Hepatic stellate cell (primary cell): ENCODE measurements around the gene PITPNM1.
A peak's percentile ranks its signal among the peaks of the same experiment; 100 is the strongest.
"Not testable (repeated sequence)": the region's sequence is repeated elsewhere in the genome, so short reads cannot be mapped to it uniquely, and the experiment has no call there.

ENCODE experiments used
- DNase-seq: peaks from one replicate; pipeline ENCODE4 v3.0.0; 2011; ENCODE audit warnings: low spot score

Gene PITPNM1

DNA sequence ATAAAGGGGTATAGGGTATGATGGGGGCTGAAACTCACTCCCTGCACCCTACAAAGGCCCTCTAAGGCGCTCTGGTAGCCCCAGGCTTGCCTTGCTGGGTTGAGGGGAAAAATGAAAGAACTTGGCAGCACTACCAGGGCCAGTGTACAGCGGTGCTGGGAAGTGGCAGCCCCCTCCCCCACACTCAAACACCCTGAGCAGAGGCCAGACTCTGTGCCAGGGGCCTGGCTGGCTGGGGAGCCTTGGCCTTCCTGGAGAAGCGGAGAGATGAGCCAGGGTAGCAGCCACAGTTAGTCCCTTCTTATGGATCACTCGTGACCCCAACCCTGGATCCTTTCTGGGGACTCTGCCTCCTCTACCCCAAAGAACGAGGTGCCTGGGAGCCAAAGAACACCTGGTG is 38.8 kb downstream of the PITPNM1 start:
- DNase-seq, result no peak

DNA sequence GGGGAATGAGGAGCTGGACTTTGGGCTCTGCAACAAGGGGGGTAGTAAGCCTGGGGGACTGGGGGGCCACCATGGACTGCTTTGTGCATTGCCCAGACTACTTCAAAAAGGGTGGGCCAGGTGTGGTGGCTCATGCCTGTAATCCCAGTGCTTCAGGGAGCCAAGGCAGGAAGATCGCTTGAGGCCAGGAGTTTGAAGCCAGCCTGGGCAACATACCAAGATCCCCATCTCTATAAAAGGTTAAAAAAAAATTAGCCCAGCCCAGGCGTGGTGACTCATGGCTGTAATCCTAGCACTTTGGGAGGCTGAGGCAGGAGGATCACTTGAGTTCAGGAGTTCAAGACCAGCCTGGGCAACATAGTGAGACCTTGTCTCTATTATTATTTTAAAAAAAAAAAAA is 39.6 kb downstream of the PITPNM1 start:
- not testable (repeated sequence) for DNase-seq

DNA sequence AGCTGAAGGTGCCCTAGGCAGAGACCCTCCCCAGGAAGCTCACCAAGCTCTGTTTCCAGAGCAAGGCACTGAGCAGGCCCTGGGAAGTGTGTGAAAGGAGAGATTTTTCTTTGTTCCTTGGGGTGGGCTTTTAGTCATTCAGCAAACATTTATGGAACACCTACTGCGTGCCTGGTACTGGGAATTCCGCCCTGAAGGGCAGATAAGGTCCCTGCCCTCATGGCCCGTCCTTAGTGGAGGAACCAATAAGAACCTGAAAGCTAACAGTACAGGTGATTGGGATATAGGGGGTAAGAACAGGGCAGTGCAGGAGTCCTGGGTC is 40.0 kb downstream of the PITPNM1 start:
- DNase-seq, result no peak

DNA sequence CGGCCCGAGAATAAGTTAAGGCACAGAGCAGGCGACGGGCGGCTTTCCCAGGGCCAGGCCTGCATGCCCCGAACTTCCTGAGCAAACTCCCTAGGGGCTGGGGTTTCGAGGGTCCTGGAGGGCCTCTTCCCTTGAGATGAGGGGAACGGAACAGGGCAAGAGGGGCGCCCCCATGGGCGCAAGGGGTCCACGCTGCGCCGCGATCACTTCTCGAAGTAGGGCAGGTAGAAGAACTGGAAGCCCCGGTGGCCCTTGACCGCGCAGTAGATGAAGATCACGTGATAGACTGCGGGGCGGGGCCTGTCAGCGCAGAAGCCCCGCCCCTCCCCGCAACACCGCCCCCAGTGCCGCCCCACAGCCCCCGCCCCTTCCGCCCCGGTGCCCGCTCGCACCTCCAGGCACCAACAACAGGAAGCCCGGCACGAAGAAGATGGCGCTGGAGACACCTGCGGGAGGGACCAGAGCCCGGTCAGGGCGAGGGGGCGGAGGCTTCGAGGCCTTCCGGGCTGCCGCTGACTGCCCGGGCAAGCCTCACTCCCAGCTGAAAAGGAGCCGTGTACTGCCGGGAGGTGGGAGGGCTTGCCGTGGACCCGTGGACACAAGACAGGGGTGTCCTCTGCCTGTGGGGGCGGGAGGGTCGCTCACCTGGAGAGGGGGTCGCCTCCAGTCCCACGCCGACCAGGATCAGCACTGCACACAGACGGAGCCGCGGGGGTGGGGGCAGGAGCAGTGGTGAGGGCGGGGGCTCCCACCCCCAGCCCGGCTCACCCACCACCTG is 40.6 kb downstream of the PITPNM1 start:
- DNase-seq, result peak; percentile 90

DNA sequence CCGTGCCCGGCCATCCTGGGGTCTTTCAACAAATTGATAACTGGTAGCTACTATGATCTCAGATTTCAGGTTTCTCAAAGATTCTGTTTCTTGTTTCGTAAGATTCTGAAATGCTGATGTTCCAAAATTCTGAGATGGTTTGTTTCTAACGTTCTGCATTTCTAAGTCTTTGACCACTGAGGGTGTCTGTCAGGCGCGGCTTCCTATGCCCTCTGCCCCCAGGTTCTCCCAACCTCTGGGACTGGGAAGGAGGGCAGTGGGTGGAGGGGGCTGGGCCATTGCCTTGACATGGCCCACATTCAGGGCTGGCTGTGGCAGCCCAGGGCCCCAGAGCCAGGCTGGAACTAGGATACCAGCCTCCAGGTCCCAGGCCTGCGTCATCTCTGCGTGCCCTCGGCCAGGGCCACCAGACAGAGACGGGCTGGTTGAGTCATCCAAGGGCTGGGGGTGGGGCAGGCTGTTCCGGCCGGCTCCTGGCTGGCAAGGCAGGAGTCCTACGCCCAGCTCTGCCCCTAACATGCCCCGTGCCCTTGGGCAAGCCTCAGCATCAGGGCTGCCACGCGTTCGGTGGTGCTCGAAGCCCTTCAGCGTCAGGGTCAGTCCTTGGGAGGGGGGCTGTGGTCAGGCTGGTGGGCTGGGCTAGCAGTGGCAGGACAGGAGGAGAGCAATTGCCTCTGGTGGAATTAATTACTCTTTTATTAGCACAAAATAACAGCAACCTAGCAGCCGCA is 41.3 kb downstream of the PITPNM1 start:
- peak; percentile 90 for DNase-seq

DNA sequence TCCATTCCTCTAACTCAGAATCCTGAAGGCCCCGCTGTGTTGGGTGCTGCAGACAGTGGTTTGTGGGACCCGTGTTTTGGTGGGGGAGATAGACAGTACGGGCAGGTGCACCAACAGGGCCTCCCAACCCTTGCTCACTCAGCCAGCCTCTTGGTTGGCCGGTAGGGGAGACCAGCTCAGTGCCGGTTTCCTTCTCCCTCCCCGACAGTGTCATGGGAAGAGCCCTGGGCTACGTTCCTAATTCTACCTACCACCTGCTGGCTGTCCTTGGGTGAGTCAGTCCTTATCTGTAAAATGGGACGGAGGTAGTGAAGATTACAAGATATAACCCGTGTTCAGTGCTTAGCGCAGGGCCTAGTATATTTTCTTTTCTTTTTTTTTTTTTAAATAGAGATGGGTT is 42.0 kb downstream of the PITPNM1 start:
- no peak for DNase-seq

DNA sequence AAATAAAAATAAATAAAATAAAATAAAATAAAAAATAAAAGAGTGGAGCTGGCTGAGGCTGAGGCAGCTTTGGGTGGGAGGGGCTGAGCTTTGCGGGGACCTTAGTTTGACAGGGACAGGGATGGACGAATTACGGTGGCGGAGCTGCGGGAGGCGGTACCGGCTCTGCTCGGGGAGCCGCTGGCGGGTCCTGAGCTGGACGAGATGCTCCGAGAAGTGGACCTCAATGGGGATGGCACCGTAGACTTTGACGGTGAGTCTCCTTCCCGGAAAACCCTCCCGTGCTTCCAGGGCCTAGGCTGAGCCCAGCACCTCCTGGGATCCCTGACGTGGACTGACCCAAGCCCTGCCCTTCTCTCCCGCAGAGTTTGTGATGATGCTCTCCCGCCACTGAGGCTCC is 46.9 kb downstream of the PITPNM1 start:
- DNase-seq, result no peak

DNA sequence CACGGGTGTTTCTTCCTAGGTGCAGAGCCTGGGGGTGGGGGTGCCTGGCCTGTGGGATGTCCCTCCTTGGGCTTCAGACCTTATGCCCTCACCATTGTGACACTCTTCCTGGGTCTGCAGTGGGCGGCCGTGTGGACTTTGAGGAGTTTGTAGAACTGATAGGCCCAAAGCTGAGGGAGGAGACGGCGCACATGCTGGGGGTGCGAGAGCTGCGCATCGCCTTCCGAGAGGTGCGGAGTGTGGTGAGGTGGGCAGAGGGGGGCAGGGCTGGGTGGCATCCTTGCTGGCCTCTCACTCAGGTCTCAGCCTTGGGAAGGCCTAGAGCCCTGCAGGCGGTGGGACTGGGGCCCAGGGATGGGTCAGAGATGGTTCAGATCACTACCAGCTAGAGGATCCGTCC is 47.7 kb downstream of the PITPNM1 start:
- DNase-seq, result no peak

DNA sequence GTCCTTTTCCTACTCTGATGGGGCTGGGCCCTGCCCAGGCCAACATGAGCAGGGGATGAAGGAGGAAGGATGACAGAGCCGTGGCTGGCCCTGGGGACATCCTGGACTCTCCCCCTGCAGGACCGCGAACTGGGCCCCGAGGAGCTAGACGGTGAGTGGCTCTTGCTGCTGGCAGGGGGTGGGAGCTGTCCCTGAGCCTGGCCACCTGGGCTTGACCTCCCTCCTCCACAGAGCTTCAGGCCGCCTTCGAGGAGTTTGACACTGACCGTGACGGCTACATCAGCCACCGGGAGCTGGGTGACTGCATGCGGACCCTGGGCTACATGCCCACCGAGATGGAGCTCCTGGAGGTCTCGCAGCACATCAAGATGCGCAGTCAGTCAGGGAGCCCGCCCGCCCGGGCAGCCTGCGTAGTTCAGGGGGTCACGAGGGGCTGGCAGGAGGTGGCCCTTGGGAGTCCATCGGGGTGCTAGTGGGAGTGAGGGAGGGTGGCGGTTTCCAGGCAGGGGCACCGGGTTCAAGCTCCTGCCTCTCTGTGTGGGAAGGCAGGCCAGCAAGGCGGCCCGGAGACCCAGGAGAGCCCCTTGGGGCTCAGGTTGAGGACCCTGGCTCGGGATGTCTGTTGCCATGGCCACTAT is 49.0 kb downstream of the PITPNM1 start:
- no peak for DNase-seq

DNA sequence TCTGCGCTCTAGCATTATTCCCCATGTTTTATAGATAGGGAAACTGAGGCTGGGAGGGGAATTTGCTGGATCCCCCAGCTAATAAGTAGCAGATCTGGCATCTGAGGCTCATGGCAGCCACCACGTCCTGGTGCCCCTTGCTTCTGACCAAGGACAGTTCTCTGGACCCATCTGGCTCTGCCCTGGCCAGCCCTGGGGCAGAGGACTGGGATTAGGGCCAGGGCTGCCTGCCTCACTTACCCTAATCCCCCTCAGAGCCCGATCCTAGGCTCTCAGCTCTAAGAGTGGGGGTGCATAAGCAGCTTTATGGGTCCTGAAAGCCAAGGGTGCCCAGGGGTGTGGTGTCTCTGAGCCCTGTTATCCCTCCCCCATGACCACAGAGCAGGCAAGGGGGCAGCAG is 50.1 kb downstream of the PITPNM1 start, which contains the start of gene CABP4:
CABP4 (plus strand) TSS at position 301 of the 400 bp plus-strand sequence; CDS start at position 371, 70 bp downstream.
- no peak for DNase-seq

DNA sequence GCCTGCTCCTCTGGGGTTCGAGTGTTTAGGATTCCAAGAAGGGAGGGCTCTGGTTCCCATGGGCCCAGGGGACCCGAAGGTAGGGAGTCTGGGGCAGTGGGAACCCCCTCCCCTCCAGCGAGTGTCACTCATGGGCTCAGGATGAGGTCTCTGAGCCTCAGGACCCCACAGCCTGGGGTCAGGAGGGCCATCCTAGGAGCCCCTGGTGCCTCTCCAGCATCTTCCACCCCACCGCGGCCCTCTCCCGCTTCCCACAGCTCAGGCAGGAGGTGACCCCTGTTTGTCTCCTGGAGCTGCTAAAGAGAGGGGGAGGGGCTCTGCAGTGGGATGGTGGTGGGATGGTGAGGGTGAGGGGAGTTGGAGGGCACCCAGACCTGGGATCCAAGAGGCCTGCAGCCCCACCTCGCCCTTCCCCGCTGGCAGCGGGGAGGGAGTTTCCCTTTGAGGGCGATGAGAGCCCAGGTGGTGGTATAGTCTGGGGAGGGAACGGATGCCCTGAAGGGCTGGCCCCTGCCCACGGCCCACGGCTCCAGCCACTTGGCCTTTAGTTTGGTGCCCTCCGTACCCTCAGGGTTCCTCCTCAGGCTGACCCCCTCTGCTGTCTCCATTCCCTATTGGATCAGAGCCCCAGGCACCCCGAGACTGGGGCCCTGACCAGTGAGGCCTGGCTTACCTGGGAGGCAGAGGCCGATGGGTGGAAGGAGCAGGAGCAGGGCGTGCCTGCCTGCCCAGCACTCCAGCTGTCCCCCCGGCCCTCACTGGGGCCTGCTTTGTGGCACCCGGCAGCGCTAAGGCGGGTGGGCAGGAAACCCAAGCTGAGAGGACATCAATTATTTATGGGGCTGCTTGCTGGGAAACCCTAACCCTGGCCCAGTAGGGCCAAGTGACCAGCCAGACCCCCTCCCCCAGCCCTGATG is 51.1 kb downstream of the PITPNM1 start:
- DNase-seq, result no peak

DNA sequence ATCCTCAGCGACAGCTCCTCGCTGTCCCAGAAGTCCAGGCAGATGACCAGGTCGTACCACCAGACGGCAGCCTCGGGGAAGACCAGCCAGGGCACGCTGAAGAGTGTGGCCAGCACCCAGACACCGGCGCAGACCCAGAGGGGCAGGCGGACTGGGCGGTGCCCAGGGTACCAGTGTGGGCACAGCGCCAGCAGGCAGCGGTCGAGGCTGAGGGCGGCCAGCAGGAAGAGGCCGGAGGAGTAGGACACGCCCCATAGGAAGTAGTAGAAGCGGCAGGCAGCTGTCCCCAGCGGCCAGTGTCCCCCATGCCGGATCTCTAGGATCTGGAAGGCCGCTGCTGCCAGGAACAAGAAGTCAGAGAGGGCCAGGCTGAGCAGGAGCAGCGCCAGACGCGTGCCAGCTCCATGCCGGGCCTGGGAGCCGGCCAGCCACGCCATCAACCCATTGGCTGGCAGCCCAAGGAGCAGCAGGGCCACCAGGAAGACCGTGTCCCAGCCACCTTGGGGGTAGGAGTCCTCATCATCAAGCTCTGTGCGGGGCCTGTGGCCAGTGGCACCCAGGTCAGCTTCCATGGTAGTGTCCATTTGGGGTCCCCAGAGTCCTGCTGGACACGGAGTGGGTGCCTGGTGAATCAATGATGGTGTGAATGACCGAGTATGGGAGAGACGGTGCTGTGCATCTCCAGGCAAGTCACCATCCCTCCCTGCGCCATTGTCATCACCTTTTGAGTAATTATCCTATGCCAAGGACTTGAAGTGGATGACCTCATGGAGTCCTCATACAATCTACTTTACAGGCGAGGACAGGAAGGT is 52.8 kb downstream of the PITPNM1 start, which contains the start of gene GPR152:
GPR152 (minus strand) TSS at position 589 of the 812 bp plus-strand sequence; CDS start at position 584, 5 bp downstream.
- DNase-seq, result no peak

DNA sequence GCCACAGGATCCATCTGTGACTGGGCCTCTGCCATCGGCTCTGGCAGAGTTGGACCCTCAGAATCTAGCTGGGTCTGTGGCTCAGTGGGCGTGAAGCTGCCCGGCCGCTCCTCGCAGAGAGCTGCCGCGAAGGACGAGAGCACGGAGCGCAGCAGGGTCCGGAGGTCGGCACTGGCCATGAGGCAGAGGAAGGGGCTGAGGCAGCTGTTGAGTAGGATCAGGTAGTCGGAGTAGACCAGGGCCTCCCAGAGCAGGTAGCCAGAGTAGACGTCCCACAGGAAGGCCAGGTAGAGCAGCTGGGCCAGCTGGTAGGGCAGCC is 53.5 kb downstream of the PITPNM1 start:
- DNase-seq, result no peak

DNA sequence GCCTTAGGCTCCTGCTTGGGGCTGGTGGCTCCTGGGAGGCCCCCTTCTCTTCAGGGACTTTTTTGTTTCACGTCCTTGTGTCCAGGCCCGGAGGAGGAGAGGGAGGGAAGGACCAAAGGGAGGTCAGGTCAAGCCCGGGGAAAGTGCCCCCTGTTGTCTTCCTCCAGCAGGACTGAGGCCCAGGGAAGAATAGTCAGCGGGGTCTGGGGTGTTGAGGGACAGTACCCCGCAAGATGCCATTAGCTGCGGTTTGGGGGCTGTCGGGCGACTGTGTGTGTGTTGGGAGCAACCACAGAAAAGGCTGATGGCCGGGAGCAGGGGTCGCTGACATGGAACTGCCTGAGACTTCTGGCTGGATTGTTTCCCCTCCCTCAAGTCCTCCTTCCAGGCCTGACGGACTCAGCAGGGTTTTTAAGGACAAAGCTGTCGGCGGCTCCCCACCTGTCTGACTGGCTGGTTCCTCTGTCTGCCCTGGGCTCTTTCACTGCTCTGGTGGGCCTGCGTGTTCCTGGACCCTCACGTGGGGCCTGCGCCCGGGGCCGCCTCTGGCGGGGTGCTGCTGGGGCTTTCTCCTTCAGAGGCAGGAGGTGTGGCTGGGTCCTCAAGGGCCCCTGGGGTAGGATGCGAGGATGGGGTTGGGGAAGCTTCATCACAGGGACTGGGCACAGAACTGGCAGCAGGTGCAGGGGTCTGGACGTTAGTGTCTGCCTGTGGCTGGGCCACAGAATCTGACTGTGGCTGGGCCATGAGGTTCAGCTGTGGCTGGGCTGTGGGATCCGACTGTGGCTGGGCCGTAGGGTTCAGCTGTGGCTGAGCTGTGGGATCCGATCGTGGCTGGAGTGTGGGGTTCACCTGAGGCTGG is 54.1 kb downstream of the PITPNM1 start:
- no peak for DNase-seq

DNA sequence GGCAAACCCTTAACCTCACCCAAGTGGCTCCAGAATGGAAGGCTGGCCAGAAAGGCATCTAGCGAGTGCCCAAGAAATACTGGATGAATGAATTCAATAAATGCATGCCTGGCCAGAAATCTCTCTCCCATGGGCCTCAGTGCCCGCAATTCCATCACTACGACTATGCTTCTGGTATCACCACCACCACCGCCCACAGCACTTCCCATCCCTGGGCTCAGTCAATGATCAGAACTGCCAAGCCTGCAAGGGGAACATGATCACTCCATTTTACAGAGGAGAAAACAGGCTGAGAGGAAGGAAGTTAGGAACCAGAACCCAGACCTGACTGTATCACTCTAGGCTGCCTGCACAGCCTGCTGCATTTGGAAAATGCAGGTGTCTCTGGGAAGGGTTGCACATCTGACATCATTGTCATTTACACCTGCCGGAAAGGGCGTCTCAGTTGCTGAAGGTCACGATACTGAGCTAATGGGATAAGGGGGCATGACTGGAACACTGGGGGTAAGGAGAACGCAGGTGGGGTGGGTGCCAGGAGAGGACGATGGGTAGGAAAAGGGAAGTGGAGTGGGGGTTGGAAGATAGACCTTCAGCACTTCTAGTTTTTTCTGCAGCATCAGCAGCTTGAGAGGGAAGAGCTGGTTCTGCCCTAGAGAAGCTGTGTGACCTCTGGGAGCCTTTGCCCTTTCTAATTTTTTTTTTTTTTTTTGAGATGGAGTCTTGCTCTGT is 55.9 kb downstream of the PITPNM1 start:
- no peak for DNase-seq

DNA sequence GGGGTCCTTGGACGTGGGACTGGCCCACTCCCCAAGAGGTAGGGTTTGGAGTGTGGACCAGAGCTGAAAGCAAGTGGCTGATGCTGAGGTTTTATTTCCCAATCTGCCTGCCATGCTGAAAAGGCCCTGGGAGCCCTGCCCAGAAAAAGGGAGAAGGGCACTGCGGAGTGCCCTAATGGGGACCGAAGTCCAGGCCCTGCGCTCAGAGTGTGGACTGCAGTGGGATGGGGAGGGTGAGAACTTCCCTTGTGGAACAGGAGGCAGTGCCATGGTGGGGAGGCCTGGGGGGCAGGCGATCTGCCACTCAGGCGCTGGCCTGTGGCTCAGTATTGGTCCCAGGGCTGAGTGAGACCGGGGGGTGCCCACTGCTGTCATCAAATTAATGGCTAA is 56.9 kb downstream of the PITPNM1 start:
- DNase-seq, result no peak

DNA sequence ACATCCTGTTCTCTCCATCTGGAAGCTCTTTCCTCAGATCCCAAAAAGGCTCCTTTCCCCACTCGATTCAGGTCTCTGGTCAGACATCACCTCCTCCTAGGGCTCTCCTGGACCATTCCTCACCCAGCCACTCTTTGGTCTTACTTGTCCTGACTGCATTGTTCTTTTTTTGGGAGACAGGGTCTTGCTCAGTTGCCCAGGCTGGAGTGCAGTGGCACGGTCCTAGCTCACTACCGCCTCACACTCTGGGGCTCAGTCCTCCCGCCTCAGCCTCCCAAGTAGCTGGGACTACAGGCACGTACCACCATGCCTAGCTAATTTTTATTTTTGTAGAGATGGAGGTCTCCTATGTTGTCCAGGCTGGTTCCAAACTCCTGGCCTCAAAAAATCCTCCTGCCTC is 59.6 kb downstream of the PITPNM1 start:
- no peak for DNase-seq

DNA sequence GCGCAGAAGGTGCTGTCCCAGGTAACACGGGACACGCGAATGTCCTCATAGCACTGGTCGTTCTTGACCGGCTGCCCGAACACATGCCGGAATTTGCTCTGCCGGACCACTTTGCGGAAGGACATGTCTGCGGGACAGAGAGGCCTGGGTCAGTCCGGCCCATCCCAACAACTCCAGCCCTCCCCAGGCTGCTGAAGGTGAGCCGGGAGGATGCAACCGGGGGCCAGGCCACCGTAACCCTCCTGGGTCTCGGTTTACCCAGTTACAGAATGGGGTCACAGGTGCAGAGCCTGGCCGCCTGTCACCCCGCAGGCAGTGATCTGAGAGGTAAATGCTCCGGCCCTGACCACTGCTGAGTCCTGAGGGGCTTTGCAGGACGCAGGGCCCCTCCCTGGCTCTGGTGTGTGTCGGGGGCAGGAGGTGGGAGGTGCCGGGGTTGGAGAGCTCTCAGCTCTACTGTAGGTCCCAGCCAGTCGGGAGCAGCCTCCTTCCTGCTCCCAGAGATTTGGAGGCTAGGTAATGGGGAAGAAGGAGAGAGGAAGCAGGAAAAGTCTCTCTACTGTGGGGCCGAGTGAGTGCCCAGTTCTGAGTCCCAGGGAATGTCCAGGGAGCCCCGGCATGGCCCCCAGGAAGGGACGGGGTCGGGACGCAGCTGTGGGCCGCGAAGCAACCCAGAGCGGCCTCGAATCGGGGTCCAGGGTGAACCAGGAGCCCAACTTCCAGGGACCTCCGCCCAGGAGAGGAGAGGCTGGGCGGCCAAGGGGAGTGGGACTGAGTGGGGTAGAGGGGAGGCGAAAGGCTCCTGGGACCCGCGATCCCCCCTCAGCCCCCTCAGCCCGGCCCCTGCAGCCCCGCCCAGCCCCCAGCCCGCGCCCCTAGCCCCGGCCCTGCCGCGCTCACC is 62.4 kb downstream of the PITPNM1 start:
- DNase-seq, result peak; percentile 37
